Caco-2 (cell line): ENCODE results near the gene CRTAC1. TPM values are rescaled to one million over a fixed set of nuclear protein-coding genes. Genes with fewer than 3 reads are reported as not detected.

Experiments
- BruUV-seq: library from RNA; stranded (reverse); fragments of 400-500 nt; replicated peaks from 2 replicates; lab custom pipeline; 2021; lab: Mats Ljungman, UMichigan
- CTCF ChIA-PET: fragments of 300-600 bp; sonication (Branson Sonifier 250); formaldehyde crosslinking; loops from one replicate; lab custom pipeline; 2022; ENCODE audit warnings: antibody characterized with exemption; lab: Charles Lee
- POLR2A ChIA-PET: fragments of 300-600 bp; sonication (Branson Sonifier 250); formaldehyde crosslinking; loops from one replicate; lab custom pipeline; 2022; ENCODE audit warnings: antibody characterized with exemption; lab: Charles Lee
- DNase-seq, 2 experiments: peaks; one replicate each; pipeline versions ENCODE4 v3.0.0 to v3.0.0-alpha.2; 2020 to 2022
- H3K27me3 ChIP-seq: replicated peaks from 2 replicates; pipeline ENCODE4 v1.6.0; 2011; ENCODE audit warnings: low read length; ENCODE audit not compliant: control insufficient read depth, insufficient read depth
- H3K36me3 ChIP-seq: 2 replicates; pipeline ENCODE4 v1.5.1; 2011; ENCODE audit warnings: low read length; ENCODE audit not compliant: control insufficient read depth, insufficient read depth
- H3K4me1 ChIP-seq: fragments of 250-450 bp; sonication (Bioruptor Pico); 2 replicates; pipeline ENCODE4 v1.5.1; 2020; ENCODE audit warnings: mild to moderate bottlenecking
- H3K4me3 ChIP-seq: 2 replicates; pipeline ENCODE4 v1.5.1; 2011; ENCODE audit warnings: low read depth, mild to moderate bottlenecking, control low read depth, low read length
- H3K9me3 ChIP-seq: fragments of 250-450 bp; sonication (Bioruptor Pico); 2 replicates; pipeline ENCODE4 v1.5.1; 2020; ENCODE audit warnings: mild to moderate bottlenecking, moderate library complexity
- H3K27ac Mint-ChIP-seq: one replicate; pipeline ENCODE4 v1.8.0; 2022; ENCODE audit warnings: mixed read lengths; ENCODE audit not compliant: unreplicated experiment
- H3K27me3 Mint-ChIP-seq: one replicate; pipeline ENCODE4 v1.8.0; 2022; ENCODE audit warnings: mixed read lengths; ENCODE audit not compliant: insufficient read depth, unreplicated experiment
- H3K36me3 Mint-ChIP-seq: one replicate; pipeline ENCODE4 v1.8.0; 2022; ENCODE audit warnings: mild to moderate bottlenecking, mixed read lengths; ENCODE audit not compliant: insufficient read depth, unreplicated experiment
- H3K4me1 Mint-ChIP-seq: one replicate; pipeline ENCODE4 v1.8.0; 2022; ENCODE audit warnings: low read depth, mixed read lengths; ENCODE audit not compliant: unreplicated experiment
- H3K4me3 Mint-ChIP-seq: one replicate; pipeline ENCODE4 v1.8.0; 2022; ENCODE audit warnings: mild to moderate bottlenecking, moderate library complexity, mixed read lengths; ENCODE audit not compliant: unreplicated experiment
- H3K9me3 Mint-ChIP-seq: one replicate; pipeline ENCODE4 v1.8.0; 2022; ENCODE audit warnings: mixed read lengths; ENCODE audit not compliant: unreplicated experiment
- intact Hi-C: fragments of 100-400 bp; cut with micrococcal nuclease; formaldehyde crosslinking; loops from one replicate; pipeline ENCODE4 v1.10.0; 2022; ENCODE audit not compliant: unreplicated experiment
- total RNA-seq: library from RNA; stranded (reverse); gene quantifications from 2 replicates; pipeline ENCODE4 v1.2.3, GENCODE V29; 2022
- TF ChIP-seq, protein P1 (sequence below), 2 experiments: fragments of 200-600 bp in 1 of 2; IDR thresholded peaks; 1 replicate in 1 of 2; 2 replicates in 1 of 2; pipeline versions ENCODE4 v1.5.1 to v1.8.0; 2011 to 2022; ENCODE audit warnings: antibody characterized with exemption in 1 of 2, control low read depth in 1 of 2, inconsistent platforms in 1 of 2, low read depth in 1 of 2, low read length in 1 of 2, mild to moderate bottlenecking in 1 of 2, moderate library complexity in 1 of 2; ENCODE audit not compliant: insufficient read depth in 1 of 2, severe bottlenecking in 1 of 2, unreplicated experiment in 1 of 2

Gene CRTAC1
- total RNA-seq, 1 experiment from 2014 or later = not detected

DNA sequence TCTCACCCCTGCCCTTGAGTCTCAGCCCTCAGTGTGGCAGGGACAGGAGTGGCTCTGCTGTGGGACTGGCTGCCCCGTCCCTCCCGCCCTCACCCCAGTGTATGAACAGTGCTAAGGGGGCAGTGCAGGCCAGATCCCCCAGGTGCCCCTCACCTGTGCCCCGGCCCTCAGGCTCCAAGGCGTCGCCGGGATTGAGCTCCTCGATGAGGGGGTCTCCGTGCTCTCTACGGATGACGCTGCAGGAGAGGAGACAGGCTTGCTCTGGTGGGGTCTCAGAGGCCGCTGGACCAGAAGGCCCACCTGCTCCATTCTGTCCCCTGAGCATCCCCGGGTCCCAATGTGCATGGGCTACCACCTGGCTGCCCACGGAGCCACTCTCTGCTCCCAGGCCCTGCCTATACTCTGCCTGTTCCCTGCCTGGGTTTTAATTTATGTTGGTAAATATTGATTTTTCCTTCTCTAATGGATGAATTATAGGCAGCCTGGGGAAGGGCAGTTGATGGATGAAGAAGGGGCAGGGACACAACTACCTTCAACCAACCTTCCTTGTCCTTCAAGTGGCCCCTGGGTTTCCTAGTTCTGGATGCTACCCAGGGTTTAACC, 133.6 kb downstream of the CRTAC1 start:
- no peak overlapping the region for H3K4me3 ChIP-seq
- H3K4me1 ChIP-seq = no peaks in the 10 kb centered on the region
- H3K27me3 Mint-ChIP-seq = peaks cover 16% of the 10 kb centered on the region
- no peaks in the 10 kb centered on the region; the same call in 1 of the 2 replicates for H3K27me3 ChIP-seq
- intact Hi-C loops = no loop called here
- no TSS peak for BruUV-seq
- no peaks in the 10 kb centered on the region for H3K4me1 Mint-ChIP-seq
- H3K36me3 ChIP-seq = no peaks in the 10 kb centered on the region
- H3K9me3 Mint-ChIP-seq = no peaks in the 10 kb centered on the region
- no peak overlapping the region for H3K27ac Mint-ChIP-seq
- no peak for DNase-seq
- no peaks in the 10 kb centered on the region for H3K36me3 Mint-ChIP-seq
- ChIA-PET CTCF (no interaction called here), POLR2A (no interaction called here)
- H3K9me3 ChIP-seq = no peaks in the 10 kb centered on the region
- H3K4me3 Mint-ChIP-seq = no peak overlapping the region
- TF ChIP-seq, protein P1, sequence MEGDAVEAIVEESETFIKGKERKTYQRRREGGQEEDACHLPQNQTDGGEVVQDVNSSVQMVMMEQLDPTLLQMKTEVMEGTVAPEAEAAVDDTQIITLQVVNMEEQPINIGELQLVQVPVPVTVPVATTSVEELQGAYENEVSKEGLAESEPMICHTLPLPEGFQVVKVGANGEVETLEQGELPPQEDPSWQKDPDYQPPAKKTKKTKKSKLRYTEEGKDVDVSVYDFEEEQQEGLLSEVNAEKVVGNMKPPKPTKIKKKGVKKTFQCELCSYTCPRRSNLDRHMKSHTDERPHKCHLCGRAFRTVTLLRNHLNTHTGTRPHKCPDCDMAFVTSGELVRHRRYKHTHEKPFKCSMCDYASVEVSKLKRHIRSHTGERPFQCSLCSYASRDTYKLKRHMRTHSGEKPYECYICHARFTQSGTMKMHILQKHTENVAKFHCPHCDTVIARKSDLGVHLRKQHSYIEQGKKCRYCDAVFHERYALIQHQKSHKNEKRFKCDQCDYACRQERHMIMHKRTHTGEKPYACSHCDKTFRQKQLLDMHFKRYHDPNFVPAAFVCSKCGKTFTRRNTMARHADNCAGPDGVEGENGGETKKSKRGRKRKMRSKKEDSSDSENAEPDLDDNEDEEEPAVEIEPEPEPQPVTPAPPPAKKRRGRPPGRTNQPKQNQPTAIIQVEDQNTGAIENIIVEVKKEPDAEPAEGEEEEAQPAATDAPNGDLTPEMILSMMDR (IDR thresholded peaks at IDR 0.05; ENCODE audit: insufficient read depth in 1 of 2, low read depth in 1 of 2, low read length in 1 of 2, severe bottlenecking in 1 of 2, unreplicated experiment in 1 of 2) = no peak

DNA sequence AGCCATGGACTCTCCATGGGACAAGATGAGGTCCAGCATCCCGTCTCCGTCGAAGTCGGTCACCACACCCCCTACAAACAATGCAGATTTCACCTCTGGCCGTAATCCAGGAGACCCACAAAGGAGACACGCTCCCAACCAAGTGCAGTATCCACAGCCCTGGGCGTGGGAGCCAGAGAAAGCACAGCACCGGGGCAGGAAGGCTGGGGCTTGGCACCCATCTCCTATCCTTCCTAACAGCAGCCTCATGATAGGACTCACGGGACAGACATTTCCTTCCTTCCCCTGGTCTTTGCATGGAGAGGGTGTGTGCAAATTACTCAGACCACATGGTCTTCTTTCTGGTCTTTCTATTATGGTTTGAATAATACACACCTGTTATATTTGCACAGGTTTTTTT, 134.5 kb downstream of the CRTAC1 start:
- Mint-ChIP-seq H3K4me3 (no peak overlapping the region), H3K27me3 (peaks cover 17% of the 10 kb centered on the region), H3K4me1 (no peaks in the 10 kb centered on the region), H3K9me3 (no peaks in the 10 kb centered on the region), H3K27ac (no peak overlapping the region), H3K36me3 (no peaks in the 10 kb centered on the region)
- no peaks in the 10 kb centered on the region for H3K4me1 ChIP-seq
- intact Hi-C loops = no loop called here
- CTCF ChIA-PET = no interaction called here
- POLR2A ChIA-PET = no interaction called here
- no peak overlapping the region for H3K4me3 ChIP-seq
- TF ChIP-seq, protein P1 (IDR thresholded peaks at IDR 0.05; ENCODE audit: insufficient read depth in 1 of 2, low read depth in 1 of 2, low read length in 1 of 2, severe bottlenecking in 1 of 2, unreplicated experiment in 1 of 2) = no peak
- no peak for DNase-seq
- H3K36me3 ChIP-seq = no peaks in the 10 kb centered on the region
- no peaks in the 10 kb centered on the region for H3K9me3 ChIP-seq
- no peaks in the 10 kb centered on the region; the same call in 1 of the 2 replicates for H3K27me3 ChIP-seq
- BruUV-seq = no TSS peak

DNA sequence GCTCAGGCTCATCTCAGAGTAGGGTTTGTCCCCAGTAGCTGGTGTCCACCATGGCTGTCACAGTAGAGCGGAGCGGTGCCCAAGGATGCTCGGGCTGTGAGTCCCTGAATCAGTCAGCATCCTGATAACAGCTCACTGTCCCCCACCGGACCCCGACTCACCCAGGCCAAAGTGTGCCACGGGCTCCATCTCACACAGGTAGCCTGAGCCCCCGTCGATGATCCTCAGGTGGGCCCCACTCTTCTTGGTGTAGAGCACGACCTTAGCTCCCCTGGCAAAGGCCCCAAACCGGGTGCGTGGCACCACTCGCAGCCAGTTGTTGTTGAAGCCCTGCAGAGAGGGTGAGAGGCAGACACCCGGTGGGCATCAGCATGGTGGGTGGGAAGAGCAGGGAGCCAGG, 135.3 kb downstream of the CRTAC1 start:
- H3K27me3 ChIP-seq = no peaks in the 10 kb centered on the region; the same call in 1 of the 2 replicates
- H3K27me3 Mint-ChIP-seq = peaks cover 17% of the 10 kb centered on the region
- intact Hi-C loops = no loop called here
- H3K9me3 Mint-ChIP-seq = no peaks in the 10 kb centered on the region
- CTCF ChIA-PET = no interaction called here
- TF ChIP-seq, protein P1 (IDR thresholded peaks at IDR 0.05; ENCODE audit: insufficient read depth in 1 of 2, low read depth in 1 of 2, low read length in 1 of 2, severe bottlenecking in 1 of 2, unreplicated experiment in 1 of 2) = no peak
- H3K9me3 ChIP-seq = no peaks in the 10 kb centered on the region
- H3K4me1 Mint-ChIP-seq = no peaks in the 10 kb centered on the region
- no peak for DNase-seq
- no peak overlapping the region for H3K27ac Mint-ChIP-seq
- no peaks in the 10 kb centered on the region for H3K36me3 Mint-ChIP-seq
- BruUV-seq = no TSS peak
- H3K36me3 ChIP-seq = no peaks in the 10 kb centered on the region
- H3K4me1 ChIP-seq = no peaks in the 10 kb centered on the region
- POLR2A ChIA-PET = no interaction called here
- no peak overlapping the region for H3K4me3 Mint-ChIP-seq
- no peak overlapping the region for H3K4me3 ChIP-seq
